OCI-LY7 (cell line): Measurements from ENCODE around the gene RMI1. TPM values are rescaled to one million over a fixed set of nuclear protein-coding genes. Genes with fewer than 3 reads are reported as not detected.

Source experiments
- BruUV-seq: library from RNA; stranded (reverse); fragments of 400-500 nt; replicated peaks from 2 replicates; lab custom pipeline; 2021; lab: Mats Ljungman, UMichigan
- CTCF ChIA-PET: fragments of 300-600 bp; sonication (Branson Sonifier 250); formaldehyde crosslinking; loops from one replicate; lab custom pipeline; 2022; ENCODE audit warnings: antibody characterized with exemption; ENCODE audit not compliant: unreplicated experiment; lab: Charles Lee
- POLR2A ChIA-PET: fragments of 300-600 bp; sonication (Branson Sonifier 250); formaldehyde crosslinking; loops from one replicate; lab custom pipeline; 2022; ENCODE audit warnings: antibody characterized with exemption; lab: Charles Lee
- DNase-seq: peaks from one replicate; pipeline ENCODE4 v3.0.0-alpha.2; 2015; ENCODE audit warnings: low spot score
- H2AFZ ChIP-seq: fragments of 200-600 bp; sonication (generic), shearing (Covaris generic); 2 replicates; pipeline ENCODE4 v1.6.1; 2014; ENCODE audit warnings: mild to moderate bottlenecking, antibody characterized with exemption, low read length, moderate library complexity
- H3K27ac ChIP-seq: fragments of 200-600 bp; sonication (generic); 2 replicates; pipeline ENCODE4 v1.5.1; 2014; ENCODE audit warnings: mixed run types, low read depth, mild to moderate bottlenecking, moderate library complexity, low read length, inconsistent platforms; ENCODE audit not compliant: poor library complexity, severe bottlenecking
- H3K36me3 ChIP-seq: fragments of 200-600 bp; sonication (generic); 2 replicates; pipeline ENCODE4 v1.6.1; 2014; ENCODE audit warnings: mild to moderate bottlenecking, antibody characterized with exemption, low read length, moderate library complexity, mixed read lengths; ENCODE audit not compliant: insufficient read depth
- H3K4me1 ChIP-seq: fragments of 200-600 bp; sonication (generic); 2 replicates; pipeline ENCODE4 v1.5.1; 2014; ENCODE audit warnings: mild to moderate bottlenecking, low read length; ENCODE audit not compliant: insufficient read depth, poor library complexity, severe bottlenecking
- H3K4me2 ChIP-seq: fragments of 200-600 bp; sonication (generic); 2 replicates; pipeline ENCODE4 v1.6.1; 2014; ENCODE audit warnings: mild to moderate bottlenecking, low read length
- H3K4me3 ChIP-seq: fragments of 200-600 bp; sonication (generic); 2 replicates; pipeline ENCODE4 v1.5.1; 2014; ENCODE audit warnings: mild to moderate bottlenecking, low read depth, low read length; ENCODE audit not compliant: poor library complexity, severe bottlenecking
- H3K79me2 ChIP-seq: fragments of 200-600 bp; sonication (generic); 2 replicates; pipeline ENCODE4 v1.6.1; 2016; ENCODE audit warnings: low read depth, mild to moderate bottlenecking, low read length, moderate library complexity, mixed read lengths; ENCODE audit not compliant: insufficient read depth
- H3K9me2 ChIP-seq: fragments of 200-600 bp; sonication (generic); 2 replicates; pipeline ENCODE4 v1.6.1; 2016; ENCODE audit warnings: mild to moderate bottlenecking, low read length, mixed read lengths; ENCODE audit not compliant: insufficient read depth
- H3K9me3 ChIP-seq: fragments of 200-600 bp; sonication (generic); 2 replicates; pipeline ENCODE4 v1.6.1; 2014; ENCODE audit warnings: mild to moderate bottlenecking, mixed run types, low read length, mixed read lengths
- H4K20me1 ChIP-seq: fragments of 200-600 bp; sonication (generic); 2 replicates; pipeline ENCODE4 v1.6.1; 2014; ENCODE audit warnings: mild to moderate bottlenecking, antibody characterized with exemption, low read length, moderate library complexity, mixed read lengths; ENCODE audit not compliant: insufficient read depth
- EZH2phosphoT487 ChIP-seq: fragments of 200-600 bp; sonication (generic); IDR thresholded peaks from 2 replicates; pipeline ENCODE4 v1.6.1; 2018; ENCODE audit warnings: low read depth, borderline replicate concordance, mild to moderate bottlenecking, mixed run types, antibody characterized with exemption, low read length, moderate library complexity, mixed read lengths
- intact Hi-C: fragments of 100-400 bp; cut with micrococcal nuclease; formaldehyde crosslinking; loops from one replicate; pipeline ENCODE4 v1.10.0; 2022; ENCODE audit not compliant: unreplicated experiment
- total RNA-seq, 2 experiments: library from RNA; depleted of rRNA in 1 of 2; stranded (reverse); fragments of >200 nt in 1 of 2; shearing (Covaris generic) in 1 of 2; gene quantifications; 2 replicates each; pipeline ENCODE4 v1.2.3, GENCODE V29; 2014 to 2022
- TF ChIP-seq, protein P1 (sequence below): fragments of 200-600 bp; sonication (generic); conservative IDR thresholded peaks from 2 replicates; pipeline ENCODE4 v1.5.1; 2014; ENCODE audit warnings: mild to moderate bottlenecking, antibody characterized with exemption, low read length, moderate library complexity, mixed read lengths

RMI1 gene
- total RNA-seq, 2 experiments from 2014 or later, result 16.7 to 44.3 TPM

DNA sequence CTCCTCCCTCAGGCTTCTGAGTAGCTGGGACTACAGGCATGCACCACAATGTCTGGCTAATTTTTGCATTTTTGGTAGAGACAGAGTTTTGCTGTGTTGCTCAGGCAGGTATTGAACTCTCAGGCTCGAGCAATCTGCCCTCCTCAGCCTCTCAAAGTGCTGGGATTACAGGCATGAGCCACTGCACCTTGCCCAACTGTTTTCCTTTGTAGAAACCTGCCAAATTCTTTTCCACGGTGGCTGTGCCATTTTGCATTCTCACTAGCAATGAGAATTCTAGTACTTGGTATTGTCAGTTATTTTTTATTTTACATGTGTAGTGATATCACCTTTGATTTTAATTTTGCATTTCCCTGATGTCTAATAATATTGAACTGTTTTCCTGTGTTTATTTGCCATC is 7.8 kb downstream of the RMI1 start:
- Histone ChIP-seq H3K27ac (peak overlapping the region; percentile 12), H3K4me2 (0 out of 2 replicates have a peak overlapping the region, but pooled peaks have one; percentile 18), H3K9me3 (no peaks in the 10 kb centered on the region), H3K9me2 (no peaks in the 10 kb centered on the region), H3K79me2 (peaks cover 95% of the 10 kb centered on the region), H2AFZ (no peak overlapping the region), H4K20me1 (peaks cover 21% of the 10 kb centered on the region; the same call in 1 of the 2 replicates), H3K4me1 (peaks cover 57% of the 10 kb centered on the region), H3K36me3 (peaks cover 63% of the 10 kb centered on the region), H3K4me3 (no peak overlapping the region)
- no peak for DNase-seq
- BruUV-seq, result no TSS peak
- no peak for TF ChIP-seq EZH2phosphoT487
- TF ChIP-seq, protein P1, sequence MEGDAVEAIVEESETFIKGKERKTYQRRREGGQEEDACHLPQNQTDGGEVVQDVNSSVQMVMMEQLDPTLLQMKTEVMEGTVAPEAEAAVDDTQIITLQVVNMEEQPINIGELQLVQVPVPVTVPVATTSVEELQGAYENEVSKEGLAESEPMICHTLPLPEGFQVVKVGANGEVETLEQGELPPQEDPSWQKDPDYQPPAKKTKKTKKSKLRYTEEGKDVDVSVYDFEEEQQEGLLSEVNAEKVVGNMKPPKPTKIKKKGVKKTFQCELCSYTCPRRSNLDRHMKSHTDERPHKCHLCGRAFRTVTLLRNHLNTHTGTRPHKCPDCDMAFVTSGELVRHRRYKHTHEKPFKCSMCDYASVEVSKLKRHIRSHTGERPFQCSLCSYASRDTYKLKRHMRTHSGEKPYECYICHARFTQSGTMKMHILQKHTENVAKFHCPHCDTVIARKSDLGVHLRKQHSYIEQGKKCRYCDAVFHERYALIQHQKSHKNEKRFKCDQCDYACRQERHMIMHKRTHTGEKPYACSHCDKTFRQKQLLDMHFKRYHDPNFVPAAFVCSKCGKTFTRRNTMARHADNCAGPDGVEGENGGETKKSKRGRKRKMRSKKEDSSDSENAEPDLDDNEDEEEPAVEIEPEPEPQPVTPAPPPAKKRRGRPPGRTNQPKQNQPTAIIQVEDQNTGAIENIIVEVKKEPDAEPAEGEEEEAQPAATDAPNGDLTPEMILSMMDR, result no peak
- ChIA-PET CTCF (no interaction called here), POLR2A (no interaction called here)
- intact Hi-C loops, result no loop called here

GRCh38 chr9:83991355-83991754 is 10.8 kb downstream of the RMI1 start:
- Histone ChIP-seq H3K27ac (no peak overlapping the region), H3K9me3 (no peaks in the 10 kb centered on the region), H2AFZ (no peak overlapping the region), H3K9me2 (no peaks in the 10 kb centered on the region), H3K79me2 (peaks cover 95% of the 10 kb centered on the region), H3K4me3 (no peak overlapping the region), H3K4me1 (peaks cover 29% of the 10 kb centered on the region), H3K4me2 (no peak overlapping the region), H3K36me3 (peaks cover 89% of the 10 kb centered on the region), H4K20me1 (peaks cover 20% of the 10 kb centered on the region; the same call in 1 of the 2 replicates)
- DNase-seq, result no peak
- TF ChIP-seq, protein P1, result no peak
- TF ChIP-seq EZH2phosphoT487, result no peak
- intact Hi-C loops, result no loop called here
- POLR2A ChIA-PET, result no interaction called here
- BruUV-seq, result no TSS peak
- CTCF ChIA-PET, result no interaction called here

DNA sequence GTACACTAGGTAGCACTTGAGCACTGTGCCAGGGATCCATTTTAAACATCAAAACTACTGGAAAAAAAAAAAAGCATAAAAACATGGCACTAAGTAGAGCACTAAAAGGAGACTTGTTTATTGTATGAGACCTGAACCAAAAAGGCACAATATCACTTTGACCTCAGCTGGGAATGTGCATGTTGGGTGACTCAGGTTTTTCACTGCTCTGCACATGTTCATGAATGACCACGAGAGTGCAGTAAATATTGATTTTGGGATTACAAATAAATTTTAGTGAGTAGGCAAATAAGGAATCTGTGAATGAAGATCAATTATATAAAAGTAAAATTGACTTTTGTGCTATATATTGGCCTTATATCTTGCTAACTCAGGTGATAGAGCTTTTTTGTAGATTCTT is 11.8 kb downstream of the RMI1 start:
- TF ChIP-seq EZH2phosphoT487, result no peak
- TF ChIP-seq, protein P1, result no peak
- no peak overlapping the region for H3K4me3 ChIP-seq
- no peaks in the 10 kb centered on the region for H3K9me3 ChIP-seq
- no peak overlapping the region for H2AFZ ChIP-seq
- H4K20me1 ChIP-seq, result peaks cover 15% of the 10 kb centered on the region; the same call in 1 of the 2 replicates
- ChIA-PET CTCF (no interaction called here), POLR2A (interaction anchor here (0.7 to 1.1 kb wide), 2 partner anchors 14 to 20 kb away, joined by 3 to 4 read pairs; no protein-coding TSS in a partner anchor)
- DNase-seq, result no peak
- H3K4me1 ChIP-seq, result peaks cover 18% of the 10 kb centered on the region
- H3K36me3 ChIP-seq, result peaks cover 88% of the 10 kb centered on the region
- peaks cover 94% of the 10 kb centered on the region for H3K79me2 ChIP-seq
- H3K9me2 ChIP-seq, result no peaks in the 10 kb centered on the region
- H3K4me2 ChIP-seq, result no peak overlapping the region
- no TSS peak for BruUV-seq
- no peak overlapping the region for H3K27ac ChIP-seq
- intact Hi-C loops, result no loop called here
